Stimulated activated CD8-positive, alpha-beta memory T cell treated with anti-CD3 and anti-CD28 coated beads, Interleukin-2, amount 100 ng/mL, for 1 hour (primary cell): ENCODE data around the gene GPSM1.

ENCODE experiments used
- DNase-seq, 2 donors: peaks; one replicate each; pipeline ENCODE4 v3.0.0-alpha.2; 2020; ENCODE audit warnings: low read depth in 2 of 2

Gene GPSM1

DNA sequence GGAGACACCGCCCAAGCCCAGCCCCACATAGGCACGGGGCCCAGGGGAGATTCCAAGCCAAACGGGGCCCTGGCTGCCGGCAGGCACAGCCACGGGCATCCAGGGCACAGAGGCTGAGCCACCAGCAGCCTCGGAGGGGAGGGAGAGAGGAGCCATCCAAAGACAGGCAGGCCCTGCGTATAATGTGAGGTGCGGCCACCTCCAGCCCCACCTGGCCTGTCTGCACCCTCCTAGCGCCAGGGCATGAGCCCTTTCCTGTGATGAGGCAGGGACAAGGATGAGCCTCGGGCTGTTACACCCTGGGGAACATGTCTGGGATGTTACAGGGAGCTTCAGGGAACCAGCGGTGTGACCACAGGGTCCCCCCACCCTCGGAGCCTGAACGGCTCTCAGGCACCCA, 22.4 kb upstream of the GPSM1 start:
- no peak for DNase-seq

DNA sequence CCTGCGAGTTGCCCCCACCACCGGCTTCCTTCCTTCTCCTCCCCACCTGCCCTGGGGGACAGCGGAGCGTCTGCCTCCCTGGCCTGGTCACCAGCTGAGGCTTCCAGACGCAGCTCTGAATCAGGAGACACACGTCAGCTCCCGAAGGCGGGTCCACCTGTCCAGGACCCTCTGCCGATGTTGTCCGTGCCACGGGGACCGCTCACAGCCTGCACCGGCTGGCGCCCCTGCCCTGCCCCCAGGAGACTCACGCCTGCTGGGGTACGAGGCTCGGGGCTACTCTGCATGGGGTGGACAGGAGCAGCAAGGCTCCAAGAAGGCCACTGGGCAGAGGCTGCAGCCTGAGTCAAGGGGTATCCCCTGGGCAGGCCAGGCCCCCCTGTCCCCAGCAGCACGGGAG, 21.5 kb upstream of the GPSM1 start:
- DNase-seq: no peak

DNA sequence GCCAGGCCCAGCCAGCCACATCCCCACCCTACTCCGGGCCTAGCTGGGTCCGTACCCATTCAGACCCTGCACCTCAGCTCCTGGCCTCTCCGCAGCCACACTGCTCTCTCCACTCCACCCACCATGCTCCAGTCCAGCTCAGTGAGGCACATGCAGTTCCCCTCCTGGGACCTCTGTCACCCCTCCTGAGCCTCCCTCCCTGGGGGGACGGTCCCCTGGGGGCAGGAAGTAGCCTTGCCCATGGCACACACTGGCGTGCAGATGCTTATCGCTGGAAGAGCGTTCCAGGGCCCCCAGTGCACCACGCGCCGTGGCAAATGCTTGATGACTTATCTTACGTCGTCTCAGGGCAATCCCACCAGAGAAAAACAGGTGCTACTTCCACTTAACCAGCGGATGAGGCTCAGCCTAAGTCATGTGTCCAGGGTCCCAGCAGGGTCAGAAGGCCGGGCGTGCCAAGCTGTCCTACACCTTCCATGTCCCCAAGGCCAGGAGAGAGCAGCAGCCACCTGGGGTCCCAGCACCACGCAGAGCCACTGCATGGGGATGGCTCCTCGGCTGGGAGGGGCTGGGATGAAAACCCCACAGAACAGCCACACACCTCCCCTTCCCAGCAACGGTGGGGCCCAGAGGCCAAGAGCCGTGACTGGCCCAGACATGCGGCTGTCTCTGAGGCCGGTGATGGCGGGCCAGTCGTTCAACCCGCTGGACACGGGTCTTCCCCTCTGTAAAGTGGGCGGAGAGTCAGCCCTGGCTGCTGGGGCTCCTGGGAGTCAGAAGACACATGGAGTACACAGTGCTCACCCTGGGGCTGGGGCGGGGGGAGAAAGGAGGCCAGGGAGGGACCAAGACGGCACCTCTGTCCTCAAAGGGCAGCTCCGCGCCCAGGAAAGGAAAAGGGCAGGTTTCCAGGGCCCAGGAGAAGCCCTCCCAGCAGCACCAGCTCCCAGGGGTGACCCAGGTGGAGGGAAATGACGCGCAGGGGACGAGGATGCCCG, 20.8 kb upstream of the GPSM1 start:
- no peak for DNase-seq

DNA sequence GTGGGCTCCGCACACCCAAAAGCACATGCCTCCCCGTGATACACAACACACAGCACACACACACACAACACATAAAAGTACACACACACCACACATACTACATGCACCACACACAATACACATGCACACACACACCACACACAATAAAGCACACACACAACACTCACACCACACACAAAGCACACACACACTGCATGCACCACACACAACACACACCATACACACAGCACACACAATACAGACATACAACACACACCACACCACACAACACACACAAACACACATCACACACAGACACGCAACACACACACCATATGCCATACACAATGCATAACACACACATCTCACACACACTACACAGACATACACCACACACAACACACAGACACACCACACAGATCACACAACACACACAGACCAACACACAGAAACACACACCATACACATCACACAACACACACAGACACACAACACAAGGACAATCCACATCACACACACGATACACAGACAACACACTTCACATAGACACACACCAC, 20.1 kb upstream of the GPSM1 start:
- DNase-seq: no peak

DNA sequence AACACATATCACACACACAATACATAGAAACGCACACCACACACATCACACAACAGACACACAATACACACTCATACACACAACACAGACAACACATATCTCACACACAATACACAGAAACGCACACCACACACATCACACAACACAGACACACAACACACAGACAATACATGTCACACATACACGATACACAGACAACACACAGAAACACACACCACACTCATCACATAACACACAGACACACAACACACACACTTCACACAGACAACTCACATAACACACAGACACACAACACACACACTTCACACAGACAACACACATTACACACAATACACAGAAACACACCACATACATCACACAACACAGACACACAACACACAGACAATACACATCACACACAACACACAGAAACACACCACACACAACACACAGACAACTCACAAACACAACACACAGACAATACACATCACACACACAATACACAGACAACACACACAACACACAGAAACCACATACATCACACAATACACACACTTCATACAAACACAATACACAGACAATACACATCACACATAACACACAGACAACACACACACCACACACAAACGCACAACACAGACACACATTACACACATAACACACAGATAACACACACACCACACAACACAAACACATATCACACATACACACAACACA, 19.2 kb upstream of the GPSM1 start:
- DNase-seq: no peak

DNA sequence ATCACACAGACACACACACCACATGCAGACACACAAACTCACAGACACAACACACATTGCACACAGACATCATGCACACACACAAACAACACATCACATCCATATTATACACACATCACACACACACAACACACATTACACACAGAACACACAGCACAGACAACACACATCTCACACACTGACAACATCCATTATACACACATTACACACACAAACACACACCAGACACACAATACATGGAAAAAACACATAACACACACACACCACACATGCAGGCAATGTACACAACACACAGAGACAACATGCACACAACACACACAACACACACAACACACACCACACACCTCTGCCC, 18.7 kb upstream of the GPSM1 start:
- DNase-seq: no peak

DNA sequence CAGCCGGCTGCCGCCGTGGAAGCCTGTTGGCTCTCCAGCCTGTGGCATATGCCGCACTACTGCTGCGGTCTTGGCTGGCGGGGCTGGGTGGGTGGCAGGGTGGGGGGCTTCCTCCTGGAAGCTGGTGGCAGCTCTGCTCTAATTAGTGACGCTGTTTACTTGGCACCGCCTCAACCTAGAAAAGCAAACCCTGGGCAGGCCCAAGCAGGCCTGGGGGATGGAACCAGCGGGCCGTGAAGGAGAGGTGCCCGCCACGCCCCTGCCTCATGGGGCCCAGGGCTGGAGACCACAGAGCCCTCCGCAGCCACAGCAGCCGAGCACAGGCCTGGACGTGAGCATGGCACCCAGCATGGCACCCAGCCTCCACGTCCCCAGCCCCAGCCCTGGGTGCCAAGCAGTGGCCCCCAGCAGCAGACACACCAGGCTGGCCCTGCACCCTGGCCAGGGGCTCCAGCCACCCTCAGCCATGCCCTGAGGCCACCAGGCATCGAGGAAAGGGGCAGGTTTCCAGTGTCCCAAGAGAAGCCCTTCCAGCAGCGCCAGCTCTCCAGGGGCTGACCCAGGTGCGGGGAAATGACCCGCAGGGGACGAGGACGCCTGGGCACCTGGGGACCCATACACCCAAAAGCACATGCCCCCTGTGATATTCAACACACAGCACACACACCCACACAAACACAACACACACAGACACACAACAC, 18.1 kb upstream of the GPSM1 start:
- DNase-seq: no peak

DNA sequence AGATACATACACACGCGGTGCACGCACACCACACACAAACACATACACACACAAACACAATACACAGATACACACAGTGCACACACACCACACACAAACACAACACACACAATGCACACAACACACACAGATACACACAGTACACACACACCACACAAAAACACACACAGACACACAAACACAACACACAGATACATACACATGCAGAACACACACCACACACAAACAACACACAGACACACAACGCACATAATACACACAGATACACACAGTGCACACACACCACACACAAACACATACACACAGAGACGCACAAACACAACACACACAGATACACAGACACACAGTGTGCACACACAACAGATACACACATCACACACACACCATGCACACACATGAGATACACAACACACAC, 17.5 kb upstream of the GPSM1 start:
- no peak for DNase-seq

DNA sequence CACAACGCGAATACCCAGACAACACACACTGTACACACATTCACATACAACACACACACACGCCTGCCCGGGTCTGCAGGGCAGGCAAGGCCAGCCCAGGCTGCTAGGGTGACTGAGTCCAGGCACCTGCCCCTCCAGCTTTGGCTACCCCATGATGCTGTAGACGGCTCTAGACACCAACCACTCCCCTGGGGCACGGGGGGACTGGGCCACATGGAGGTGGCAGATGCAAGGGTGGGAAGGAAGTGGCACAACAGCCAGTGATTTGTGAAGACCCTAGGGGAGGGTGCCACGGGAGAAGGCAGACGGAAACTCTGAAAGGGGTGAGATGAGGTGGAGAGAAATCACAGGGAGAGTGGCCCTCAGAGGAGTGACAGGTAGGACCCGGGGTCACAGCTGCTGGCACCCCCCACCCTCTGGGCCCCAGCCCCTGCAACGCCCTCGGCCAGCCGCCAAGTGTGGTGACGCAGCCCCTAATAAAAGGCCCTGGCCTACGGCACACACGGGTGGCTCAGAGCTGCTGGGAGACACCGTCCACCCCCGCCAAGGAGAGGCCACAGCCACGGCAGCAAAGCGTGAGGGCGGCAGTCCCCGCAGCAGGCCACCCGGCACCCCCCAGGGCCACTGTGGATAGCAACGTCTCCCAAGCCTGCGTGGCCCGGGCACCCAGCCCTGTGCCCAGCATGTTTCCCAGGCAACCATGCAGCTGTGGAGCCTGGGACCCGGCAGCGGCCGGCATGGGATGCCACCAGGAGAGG, 16.9 kb upstream of the GPSM1 start:
- DNase-seq: no peak

DNA sequence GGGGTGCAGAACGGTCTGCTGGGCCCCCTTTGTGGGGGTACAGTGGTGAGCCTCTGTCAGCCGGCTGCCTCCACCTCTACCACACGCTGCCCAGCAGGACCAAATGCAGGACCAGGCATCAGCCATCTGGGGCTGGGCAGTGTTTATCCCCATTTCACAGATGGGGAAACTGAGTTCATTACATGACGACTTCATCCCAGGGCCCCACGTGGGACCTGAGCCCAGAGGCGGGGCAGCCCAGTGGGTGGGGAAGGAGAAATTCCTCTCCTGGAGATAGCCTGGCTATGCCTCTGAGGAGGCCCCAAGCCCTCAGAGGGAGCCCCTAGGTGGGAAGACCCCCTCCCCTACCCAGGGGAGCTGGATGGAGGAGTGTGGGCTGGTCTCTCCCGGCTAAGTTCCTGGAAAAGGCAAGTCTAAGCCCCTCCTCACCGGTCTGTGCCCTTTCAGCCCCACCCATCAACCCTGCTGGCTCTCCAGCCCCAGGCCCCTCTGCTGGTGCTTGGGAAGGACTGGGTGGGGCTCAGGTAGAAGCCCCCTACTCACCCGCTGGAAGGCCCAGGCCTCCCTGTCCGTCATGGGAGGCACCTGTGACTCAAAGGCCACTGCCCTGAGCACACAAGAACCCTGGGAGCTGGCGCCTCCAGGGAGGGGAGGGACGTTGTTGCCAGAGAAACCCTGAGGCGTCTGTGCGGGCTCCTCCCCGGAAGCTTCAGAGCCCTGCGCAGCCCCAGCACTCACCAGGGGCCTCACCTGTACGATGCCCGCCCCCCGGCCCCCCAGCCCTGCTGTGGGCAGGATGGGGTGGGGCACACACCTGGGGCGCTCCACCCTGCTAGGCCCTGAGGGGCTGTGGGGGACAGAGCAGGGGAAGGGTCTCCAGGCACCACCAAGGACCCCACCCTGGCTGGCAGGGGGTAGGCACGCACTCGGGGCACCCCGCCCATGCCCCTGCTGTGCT, 16.0 kb upstream of the GPSM1 start:
- no peak for DNase-seq

DNA sequence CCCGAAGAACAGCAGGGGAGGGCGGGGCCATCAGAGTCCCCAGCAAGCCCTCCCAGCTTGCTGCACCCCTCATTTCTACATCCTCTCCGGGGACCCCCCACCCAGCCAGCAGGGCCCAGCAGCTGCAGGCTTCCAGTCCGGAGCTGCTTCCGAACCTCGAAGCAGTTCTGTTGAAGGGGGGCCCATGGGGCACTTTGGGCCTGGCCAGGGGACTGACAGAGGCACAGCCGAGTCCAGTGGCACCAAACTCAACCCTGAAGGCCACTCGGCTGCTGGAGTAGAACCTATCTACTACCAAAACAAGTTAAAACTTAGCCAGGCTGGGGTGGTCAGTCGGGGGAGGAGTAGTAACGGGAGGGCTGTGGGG, 15.3 kb upstream of the GPSM1 start:
- no peak for DNase-seq

DNA sequence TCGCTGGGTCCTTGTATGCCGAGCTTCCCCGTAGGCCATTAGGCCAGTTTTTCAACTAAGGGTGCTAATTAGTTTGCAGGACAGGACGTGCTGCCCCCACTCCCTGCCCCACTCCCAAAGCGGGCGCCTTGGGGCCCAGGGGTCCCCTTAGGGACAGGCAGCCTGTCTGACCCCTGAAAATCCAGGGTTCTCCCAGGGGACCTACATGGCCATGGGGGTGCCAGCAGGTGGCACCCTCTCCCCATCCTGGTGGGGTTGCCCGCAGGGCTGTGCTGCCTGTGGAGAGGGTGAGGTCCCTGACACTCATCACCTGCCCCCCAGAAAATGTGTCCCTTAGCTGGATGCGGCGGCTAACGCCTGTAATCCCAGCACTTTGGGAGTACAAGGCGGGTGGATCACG, 14.9 kb upstream of the GPSM1 start:
- DNase-seq: no peak

DNA sequence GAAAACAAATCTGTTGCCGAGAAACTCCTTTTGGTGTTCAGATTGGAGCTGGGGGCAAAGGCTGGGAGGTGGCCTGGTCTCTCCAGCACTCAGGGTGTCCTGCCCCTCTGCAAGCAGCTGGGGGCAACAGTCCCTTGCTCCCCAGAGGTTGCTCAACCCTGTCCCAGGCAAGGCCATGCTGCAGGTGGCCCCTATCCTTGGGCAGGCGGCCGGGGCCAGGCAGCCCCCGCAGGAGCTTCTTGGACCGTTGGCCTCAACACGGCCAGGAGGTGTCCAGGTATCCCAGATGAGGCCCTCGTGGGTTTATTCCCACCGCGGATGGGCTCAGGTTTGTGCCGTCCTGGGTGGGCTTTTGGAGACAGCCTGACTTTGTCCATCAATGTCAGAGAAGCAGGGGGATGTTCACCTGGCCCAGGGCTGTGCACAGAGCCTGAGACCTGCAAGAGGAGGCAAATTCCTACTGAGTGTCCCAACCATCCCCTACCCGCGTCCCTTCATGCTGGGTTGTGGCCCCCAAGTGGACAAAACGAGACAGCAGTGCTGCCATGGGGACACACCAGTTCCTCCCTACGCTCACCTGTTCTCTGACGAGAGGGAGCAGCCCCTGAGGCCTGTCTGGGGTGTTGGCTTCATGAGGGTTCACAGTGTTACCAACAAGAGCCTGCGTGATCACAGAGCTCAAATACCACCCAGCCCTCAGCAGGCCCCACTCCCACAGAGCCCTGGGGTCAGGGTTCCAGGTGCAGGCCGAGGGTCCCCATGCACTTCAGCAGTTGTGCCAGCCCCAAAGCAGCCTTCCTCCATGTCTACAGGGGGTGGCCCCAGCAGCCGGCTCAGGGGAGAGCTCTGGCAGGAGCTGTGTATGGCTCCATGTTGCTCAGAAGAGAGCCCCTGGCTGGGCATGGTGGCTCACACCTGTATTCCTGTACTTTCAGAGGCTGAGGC, 14.0 kb upstream of the GPSM1 start:
- DNase-seq: no peak

DNA sequence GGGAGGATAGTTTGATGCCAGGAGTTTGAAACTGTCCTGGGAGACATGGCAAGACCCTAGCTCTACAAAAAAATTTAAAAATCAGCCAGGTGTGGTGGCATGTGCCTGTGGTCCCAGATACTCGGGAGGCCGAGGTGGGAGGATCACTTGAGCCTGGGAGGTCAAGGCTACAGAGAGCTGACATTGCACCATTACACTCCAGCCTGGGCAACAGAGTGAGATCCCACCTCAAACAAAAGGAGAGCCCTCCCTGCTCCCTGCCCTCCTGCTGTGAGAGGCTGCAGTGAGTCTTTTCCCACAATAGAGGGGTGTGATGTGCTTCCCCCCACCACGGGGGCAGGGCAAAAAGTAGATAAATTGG, 13.3 kb upstream of the GPSM1 start:
- no peak for DNase-seq

DNA sequence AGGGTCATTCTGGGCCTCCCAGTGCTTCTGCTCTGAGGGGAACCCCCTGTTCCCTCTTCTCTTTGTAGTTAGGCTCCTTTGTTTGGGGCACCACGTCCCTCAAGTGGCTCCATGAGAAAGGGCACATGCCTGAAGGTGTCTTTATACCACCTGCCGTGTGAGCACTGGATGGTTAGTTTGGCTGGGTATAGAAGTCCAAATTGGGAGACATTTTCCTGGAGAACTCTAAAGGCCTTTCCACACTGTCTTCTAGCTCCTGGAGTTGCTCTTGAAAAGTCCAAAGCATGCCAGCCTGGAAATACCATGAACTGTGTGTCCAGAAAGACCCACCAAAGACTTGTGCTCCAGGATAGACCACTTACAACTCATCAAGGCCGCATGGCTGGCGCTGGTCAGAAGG, 12.4 kb upstream of the GPSM1 start:
- no peak for DNase-seq

DNA sequence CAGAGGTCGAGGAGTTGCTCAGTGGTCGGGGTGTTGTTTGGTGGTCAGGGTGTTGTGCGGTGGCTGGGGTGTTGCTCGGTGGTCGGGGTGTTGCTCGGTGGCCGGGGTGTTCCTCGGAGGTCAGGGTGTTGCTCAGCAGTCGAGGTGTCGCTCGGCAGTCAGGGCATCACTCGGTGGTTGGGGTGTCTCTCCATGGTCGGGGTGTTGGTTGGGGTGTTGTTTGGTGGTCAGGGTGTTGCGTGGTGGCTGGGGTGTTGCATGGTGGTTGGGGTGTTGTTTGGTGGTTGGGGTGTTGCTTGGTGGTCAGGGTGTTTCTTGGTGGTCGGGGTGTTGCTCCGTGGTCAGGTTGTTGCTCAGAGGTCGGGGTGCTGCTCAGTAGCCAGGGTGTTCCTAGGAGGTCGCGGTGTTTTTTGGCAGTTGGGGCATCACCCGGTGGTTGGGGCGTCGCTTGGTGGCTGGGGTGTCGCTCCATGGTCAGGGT, 11.0 kb upstream of the GPSM1 start:
- no peak for DNase-seq

DNA sequence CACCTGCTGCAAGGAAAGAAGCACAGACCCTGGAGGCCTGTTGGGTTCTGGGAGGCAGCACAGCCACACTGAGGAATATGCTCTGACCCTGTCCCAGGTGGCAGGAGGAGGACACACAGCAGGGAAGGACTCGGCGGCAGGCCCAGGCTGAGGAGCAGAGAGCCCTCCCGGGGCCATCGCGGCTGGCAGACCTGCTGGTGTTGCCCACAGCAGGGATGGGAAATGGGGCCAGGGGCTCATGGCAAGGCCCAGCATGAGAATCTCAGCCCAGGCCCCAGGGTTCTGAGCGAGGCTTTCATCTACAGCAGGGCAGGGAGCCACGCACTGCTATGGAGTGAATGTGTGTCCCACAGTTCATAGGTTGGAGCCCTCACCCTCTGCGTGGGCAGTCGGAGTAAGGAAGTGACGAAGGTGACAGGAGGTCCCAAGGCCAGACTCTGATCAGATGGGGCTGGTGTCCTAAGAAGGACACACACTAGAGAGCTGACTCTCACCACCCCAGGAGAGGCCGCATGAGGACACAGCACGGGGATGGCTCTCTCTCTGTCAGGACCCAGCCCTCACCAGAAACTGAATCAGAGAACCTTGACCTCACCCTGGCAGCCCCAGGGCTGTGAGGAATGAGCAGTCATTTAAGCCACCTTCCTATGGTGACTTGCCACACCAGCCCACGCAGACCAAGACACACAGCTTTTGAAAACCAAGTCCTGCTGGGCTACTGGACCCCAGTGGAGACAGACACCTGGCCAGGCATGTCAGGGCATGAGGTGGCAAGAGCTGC, 10.3 kb upstream of the GPSM1 start:
- DNase-seq: no peak

DNA sequence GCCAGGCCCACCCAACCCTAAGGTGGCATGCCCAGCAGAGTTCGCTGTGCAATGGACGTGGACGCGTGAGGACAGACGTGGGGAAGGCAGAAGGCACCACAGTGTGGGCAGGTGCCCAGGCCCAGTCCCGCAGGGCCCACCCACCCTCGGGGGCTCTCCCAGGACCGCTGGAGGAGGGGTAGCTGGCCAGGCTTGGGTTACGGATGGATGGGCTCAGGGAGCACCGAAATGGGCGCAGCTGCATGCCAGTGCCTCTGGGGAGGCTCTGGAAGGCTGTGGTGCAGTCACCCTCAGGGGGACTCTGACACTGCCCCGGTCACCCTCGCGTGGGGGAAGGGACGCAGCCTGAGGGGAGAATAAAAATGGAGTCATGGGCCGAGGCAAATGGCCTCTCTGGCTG, 9.6 kb upstream of the GPSM1 start:
- DNase-seq: no peak
